ENCODE measurements around the gene TRIL.

DNA sequence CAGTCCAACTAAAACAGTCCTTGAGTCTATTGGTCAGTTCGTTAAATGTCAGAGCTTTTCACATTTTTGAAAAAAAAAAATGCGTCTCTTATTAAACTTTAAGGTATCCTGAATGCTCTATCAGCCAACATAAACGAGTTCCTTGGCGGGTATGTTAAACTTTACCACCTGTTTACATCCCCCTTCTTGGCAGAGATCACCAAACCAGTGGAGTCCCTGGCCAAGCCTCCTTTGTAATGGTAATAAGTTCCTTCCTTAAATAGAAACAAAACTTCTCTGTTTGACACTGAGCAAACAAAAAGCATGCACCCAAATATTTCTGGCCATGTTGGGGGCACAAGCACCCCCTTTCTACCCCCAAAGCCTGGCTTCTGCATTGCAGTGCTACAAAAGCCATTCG, 3.2 kb downstream of the TRIL start:
- TF ChIP-seq, protein P1, sequence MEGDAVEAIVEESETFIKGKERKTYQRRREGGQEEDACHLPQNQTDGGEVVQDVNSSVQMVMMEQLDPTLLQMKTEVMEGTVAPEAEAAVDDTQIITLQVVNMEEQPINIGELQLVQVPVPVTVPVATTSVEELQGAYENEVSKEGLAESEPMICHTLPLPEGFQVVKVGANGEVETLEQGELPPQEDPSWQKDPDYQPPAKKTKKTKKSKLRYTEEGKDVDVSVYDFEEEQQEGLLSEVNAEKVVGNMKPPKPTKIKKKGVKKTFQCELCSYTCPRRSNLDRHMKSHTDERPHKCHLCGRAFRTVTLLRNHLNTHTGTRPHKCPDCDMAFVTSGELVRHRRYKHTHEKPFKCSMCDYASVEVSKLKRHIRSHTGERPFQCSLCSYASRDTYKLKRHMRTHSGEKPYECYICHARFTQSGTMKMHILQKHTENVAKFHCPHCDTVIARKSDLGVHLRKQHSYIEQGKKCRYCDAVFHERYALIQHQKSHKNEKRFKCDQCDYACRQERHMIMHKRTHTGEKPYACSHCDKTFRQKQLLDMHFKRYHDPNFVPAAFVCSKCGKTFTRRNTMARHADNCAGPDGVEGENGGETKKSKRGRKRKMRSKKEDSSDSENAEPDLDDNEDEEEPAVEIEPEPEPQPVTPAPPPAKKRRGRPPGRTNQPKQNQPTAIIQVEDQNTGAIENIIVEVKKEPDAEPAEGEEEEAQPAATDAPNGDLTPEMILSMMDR (IDR thresholded peaks at IDR 0.05) = no peak
- TF ChIP-seq EP300 (IDR thresholded peaks at IDR 0.05) (no peak), POLR2AphosphoS5 (IDR thresholded peaks at IDR 0.05) (no peak)

Data from stomach (tissue), 4 donors.